ENCODE data around the gene GNRHR. TPM values are rescaled to one million over a fixed set of nuclear protein-coding genes. Genes with fewer than 3 reads are reported as not detected.

The GNRHR gene
- total and polyA plus RNA-seq, 12 donors, result 0.11 to 187 (median 1.0) TPM; not detected in 8

DNA sequence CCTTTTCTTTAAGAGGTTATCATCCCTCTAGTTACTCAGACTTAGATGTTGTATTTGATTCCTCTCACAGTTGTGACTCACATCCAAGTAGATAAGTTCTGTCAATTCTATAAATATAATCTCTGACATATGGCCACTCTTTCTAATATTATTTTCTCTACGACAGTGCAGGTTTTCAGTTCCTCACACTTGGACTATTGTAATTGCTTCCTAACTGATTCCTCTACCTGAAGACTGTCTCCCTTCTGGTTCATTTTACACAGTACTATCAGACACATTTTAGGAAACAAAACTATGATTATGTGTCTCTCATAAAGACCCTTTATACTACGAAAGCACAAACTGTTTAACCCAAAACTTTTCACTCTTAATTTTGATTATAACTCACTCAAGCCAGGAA, 31.3 kb upstream of the GNRHR start:
- Histone ChIP-seq H3K36me3 (replicated peaks in 1 of 2) (no peaks in the 10 kb centered on the region), H3K4me3 (no peak overlapping the region), H3K27me3 (no peaks in the 10 kb centered on the region), H3K4me1 (replicated peaks in 1 of 2) (no peaks in the 10 kb centered on the region), H3K9me3 (replicated peaks in 1 of 3) (no peaks in the 10 kb centered on the region), H3K27ac (no peak overlapping the region)
- 63 to 69% (median 66%) methylated on average over 2 of the region's 2 CpGs for WGBS, 4 donors
- intact Hi-C loops (cut with DNase I), result no loop called here
- DNase-seq, result no peak
- TF ChIP-seq POLR2A (IDR thresholded peaks at IDR 0.05) (no peak), CTCF (IDR thresholded peaks at IDR 0.05) (no peak)

DNA sequence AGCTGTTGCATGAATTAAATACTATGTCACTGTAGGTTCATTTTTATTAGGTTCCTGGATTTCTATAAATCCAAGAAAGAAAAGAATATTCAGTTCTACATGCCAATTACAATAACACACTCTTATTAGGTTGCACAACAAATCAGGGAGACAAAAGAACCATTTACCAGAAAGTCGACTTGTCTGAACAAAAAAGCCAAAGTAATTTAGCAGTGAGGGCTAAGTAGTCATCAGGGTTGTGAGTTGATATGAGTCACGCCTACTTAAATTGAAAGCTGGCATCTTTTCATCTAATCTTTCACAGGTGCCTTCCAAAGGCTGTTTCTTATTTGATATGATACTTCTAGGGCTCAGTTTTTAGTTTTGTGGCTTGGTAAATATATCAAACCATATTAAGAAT, 25.4 kb upstream of the GNRHR start:
- intact Hi-C loops (cut with DNase I), result no loop called here
- no peaks in the 10 kb centered on the region for H3K4me1 ChIP-seq (replicated peaks in 1 of 2)
- no peak overlapping the region for H3K4me3 ChIP-seq
- WGBS, 4 donors, result 72 to 90% (median 82%) methylated on average over 2 of the region's 2 CpGs
- no peaks in the 10 kb centered on the region for H3K27me3 ChIP-seq
- H3K9me3 ChIP-seq (replicated peaks in 1 of 3), result no peaks in the 10 kb centered on the region
- H3K36me3 ChIP-seq (replicated peaks in 1 of 2), result no peaks in the 10 kb centered on the region
- DNase-seq, result no peak
- TF ChIP-seq CTCF (IDR thresholded peaks at IDR 0.05) (no peak), POLR2A (IDR thresholded peaks at IDR 0.05) (no peak)
- no peak overlapping the region for H3K27ac ChIP-seq

DNA sequence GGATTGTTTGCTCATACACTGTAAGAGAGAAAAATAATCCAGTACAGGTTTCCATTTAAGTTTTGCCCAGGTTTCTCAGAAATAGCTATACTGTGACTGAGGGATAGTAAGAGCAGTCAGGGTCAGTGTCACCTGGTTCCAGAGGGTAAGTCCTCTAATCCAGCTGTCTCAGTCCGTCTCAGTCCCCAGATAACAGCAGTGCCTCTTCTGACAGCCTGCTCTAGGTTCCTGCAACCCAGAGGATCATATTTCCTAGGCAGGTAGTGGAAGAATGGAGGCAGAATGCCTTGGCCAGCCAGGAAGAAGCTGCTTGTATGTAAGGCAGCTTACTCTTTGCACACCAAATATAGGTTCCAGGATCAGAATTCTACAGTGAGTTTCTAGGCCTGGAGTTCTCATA, 22.6 kb upstream of the GNRHR start:
- Histone ChIP-seq H3K27me3 (no peaks in the 10 kb centered on the region), H3K9me3 (replicated peaks in 1 of 3) (no peaks in the 10 kb centered on the region), H3K36me3 (replicated peaks in 1 of 2) (no peaks in the 10 kb centered on the region), H3K4me1 (replicated peaks in 1 of 2) (no peaks in the 10 kb centered on the region), H3K4me3 (no peak overlapping the region), H3K27ac (no peak overlapping the region)
- TF ChIP-seq POLR2A (IDR thresholded peaks at IDR 0.05) (no peak), CTCF (IDR thresholded peaks at IDR 0.05) (no peak)
- intact Hi-C loops (cut with DNase I), result no loop called here
- WGBS, 4 donors, result 63 to 80% (median 74%) methylated on average over 1 of the region's 1 CpG
- no peak for DNase-seq

DNA sequence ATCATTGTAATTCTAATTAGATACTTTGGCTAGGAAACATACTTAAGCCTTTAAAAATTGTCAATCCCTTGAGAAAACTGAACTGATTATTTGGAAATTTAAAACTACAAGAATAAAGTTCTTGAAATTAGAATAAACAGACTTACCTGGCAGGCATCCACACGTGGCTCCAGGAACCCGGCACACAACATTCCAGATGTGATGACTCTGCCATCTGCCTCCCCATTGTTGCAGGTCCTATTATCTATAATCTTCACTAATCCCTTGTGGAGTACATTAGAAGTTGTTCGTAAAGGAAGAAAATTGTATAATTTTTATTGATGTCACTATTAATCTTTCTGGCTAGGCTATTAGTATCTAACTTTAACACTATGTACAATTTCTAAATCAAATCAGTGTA, 16.2 kb upstream of the GNRHR start:
- DNase-seq, result no peak
- Histone ChIP-seq H3K36me3 (replicated peaks in 1 of 2) (no peaks in the 10 kb centered on the region), H3K27ac (no peak overlapping the region), H3K9me3 (replicated peaks in 1 of 3) (no peaks in the 10 kb centered on the region), H3K4me1 (replicated peaks in 1 of 2) (no peaks in the 10 kb centered on the region), H3K27me3 (no peaks in the 10 kb centered on the region), H3K4me3 (no peak overlapping the region)
- no peak for TF ChIP-seq CTCF (IDR thresholded peaks at IDR 0.05)
- TF ChIP-seq POLR2A (IDR thresholded peaks at IDR 0.05), result no peak
- WGBS, 4 donors, result 61 to 84% (median 76%) methylated on average over 3 of the region's 3 CpGs
- intact Hi-C loops (cut with DNase I), result no loop called here
